Measurements from ENCODE around the gene LRCH1.

Gene LRCH1

GRCh38 chr13:46535002-46535401, 18.0 kb upstream of the LRCH1 start:
- DNase-seq = no peak

GRCh38 chr13:46535825-46536224, 17.1 kb upstream of the LRCH1 start:
- DNase-seq = no peak

- no peak for DNase-seq
Observed at GRCh38 chr13:46536341-46536740, 16.6 kb upstream of the LRCH1 start.

GRCh38 chr13:46539231-46539630, 13.7 kb upstream of the LRCH1 start:
- DNase-seq = no peak

- DNase-seq = no peak
Observed at GRCh38 chr13:46541210-46541609, 11.8 kb upstream of the LRCH1 start.

- DNase-seq = no peak
Observed at GRCh38 chr13:46542833-46543232, 10.1 kb upstream of the LRCH1 start.

GRCh38 chr13:46543287-46543686, 9.7 kb upstream of the LRCH1 start:
- no peak for DNase-seq

- DNase-seq = no peak
Observed at GRCh38 chr13:46544208-46544607, 8.8 kb upstream of the LRCH1 start.

- no peak for DNase-seq
Observed at GRCh38 chr13:46544811-46545210, 8.2 kb upstream of the LRCH1 start.

GRCh38 chr13:46546084-46546768, 6.7 kb upstream of the LRCH1 start:
- DNase-seq = no peak

GRCh38 chr13:46550822-46551221, 2.1 kb upstream of the LRCH1 start:
- no peak for DNase-seq

GRCh38 chr13:46551410-46552302, 1.3 kb upstream of the LRCH1 start:
- DNase-seq = peak; percentile 40

- no peak for DNase-seq
Observed at GRCh38 chr13:46552303-46552682, 677 bp upstream of the LRCH1 start.

GRCh38 chr13:46553521-46553885, 533 bp downstream of the LRCH1 start:
- DNase-seq = no peak

- DNase-seq = peak; percentile 40
Observed at GRCh38 chr13:46553886-46554858, 1.2 kb downstream of the LRCH1 start.

- DNase-seq = no peak
Observed at GRCh38 chr13:46554951-46555350, 2.0 kb downstream of the LRCH1 start.

GRCh38 chr13:46555722-46556417, 2.9 kb downstream of the LRCH1 start:
- DNase-seq = no peak

GRCh38 chr13:46556418-46556779, 3.4 kb downstream of the LRCH1 start:
- no peak for DNase-seq

- DNase-seq = no peak
Observed at GRCh38 chr13:46559272-46559805, 6.4 kb downstream of the LRCH1 start.

GRCh38 chr13:46560778-46561177, 7.8 kb downstream of the LRCH1 start:
- no peak for DNase-seq

GRCh38 chr13:46561286-46561685, 8.3 kb downstream of the LRCH1 start:
- DNase-seq = no peak

- no peak for DNase-seq
Observed at GRCh38 chr13:46561691-46562090, 8.7 kb downstream of the LRCH1 start.
